NCI-H1048 (cell line): ENCODE results near the gene CBX8.

Experiments
- DNase-seq: peaks from one replicate; lab custom pipeline; 2025; lab: John Stamatoyannopoulos, UW

The CBX8 gene

GRCh38 chr17:79796763-79797491 is at the start of gene CBX8:
CBX8 (minus strand) TSS chr17:79797077; CDS start chr17:79796998, 79 bp downstream.
- peak; percentile 98 for DNase-seq

- DNase-seq, result no peak
Measured at GRCh38 chr17:79845601-79845949, 48.7 kb upstream of the CBX8 start.

GRCh38 chr17:79844869-79845600 is 48.2 kb upstream of the CBX8 start:
- DNase-seq, result no peak

- no peak for DNase-seq
Measured at GRCh38 chr17:79843816-79844800, 47.2 kb upstream of the CBX8 start.

GRCh38 chr17:79843474-79843815 is 46.6 kb upstream of the CBX8 start:
- no peak for DNase-seq

GRCh38 chr17:79842656-79843473 is 46.0 kb upstream of the CBX8 start:
- no peak for DNase-seq

- DNase-seq, result no peak
Measured at GRCh38 chr17:79842136-79842655, 45.3 kb upstream of the CBX8 start.

- DNase-seq, result no peak
Measured at GRCh38 chr17:79841369-79842135, 44.7 kb upstream of the CBX8 start.

GRCh38 chr17:79840989-79841286 is 44.1 kb upstream of the CBX8 start:
- no peak for DNase-seq

GRCh38 chr17:79840269-79840988 is 43.6 kb upstream of the CBX8 start:
- DNase-seq, result no peak

GRCh38 chr17:79839356-79840268 is 42.7 kb upstream of the CBX8 start, which contains the start of gene CBX4:
CBX4 (minus strand) TSS chr17:79839440; CDS start chr17:79839251, 189 bp downstream.
- peak; percentile 92 for DNase-seq

- DNase-seq, result no peak
Measured at GRCh38 chr17:79838522-79839274, 41.8 kb upstream of the CBX8 start.

- DNase-seq, result no peak
Measured at GRCh38 chr17:79837888-79838521, 41.1 kb upstream of the CBX8 start.

GRCh38 chr17:79836972-79837887 is 40.4 kb upstream of the CBX8 start:
- no peak for DNase-seq

GRCh38 chr17:79836510-79836971 is 39.7 kb upstream of the CBX8 start:
- DNase-seq, result no peak

GRCh38 chr17:79835953-79836509 is 39.2 kb upstream of the CBX8 start:
- DNase-seq, result peak; percentile 93
